GM23248 (cell line): ENCODE measurements around the gene INAFM2. TPM values are rescaled to one million over a fixed set of nuclear protein-coding genes. Genes with fewer than 3 reads are reported as not detected.
A peak's percentile ranks its signal among the peaks of the same experiment; 100 is the strongest.

Experiments
- DNase-seq: peaks from one replicate; pipeline ENCODE4 v3.0.0-alpha.2; 2015
- H2AFZ ChIP-seq: fragments of 200-600 bp; sonication (generic); 2 replicates; pipeline ENCODE4 v1.6.1; 2016; ENCODE audit warnings: antibody characterized with exemption
- H3F3A ChIP-seq: fragments of 200-600 bp; sonication (generic); 2 replicates; pipeline ENCODE4 v1.6.1; 2016; ENCODE audit warnings: mild to moderate bottlenecking, antibody characterized with exemption, mixed run types; ENCODE audit not compliant: insufficient read depth
- H3K27ac ChIP-seq: fragments of 200-600 bp; sonication (generic); 2 replicates; pipeline ENCODE4 v1.5.1; 2016; ENCODE audit warnings: mild to moderate bottlenecking
- H3K27me3 ChIP-seq: fragments of 200-600 bp; sonication (generic); replicated peaks from 2 replicates; pipeline ENCODE4 v1.6.1; 2016; ENCODE audit warnings: mild to moderate bottlenecking; ENCODE audit not compliant: insufficient read depth
- H3K36me3 ChIP-seq: fragments of 200-600 bp; sonication (generic); 2 replicates; pipeline ENCODE4 v1.6.1; 2016; ENCODE audit warnings: low read depth, mild to moderate bottlenecking
- H3K4me1 ChIP-seq: fragments of 200-600 bp; sonication (generic); 2 replicates; pipeline ENCODE4 v1.6.1; 2016; ENCODE audit warnings: mild to moderate bottlenecking; ENCODE audit not compliant: insufficient read depth
- H3K4me2 ChIP-seq: fragments of 200-600 bp; sonication (generic); one replicate; pipeline ENCODE4 v1.6.1; 2016; ENCODE audit warnings: mild to moderate bottlenecking; ENCODE audit not compliant: unreplicated experiment
- H3K4me3 ChIP-seq: fragments of 200-600 bp; sonication (generic); 2 replicates; pipeline ENCODE4 v1.5.1; 2016; ENCODE audit warnings: mild to moderate bottlenecking
- H3K79me2 ChIP-seq: fragments of 200-600 bp; sonication (generic); 2 replicates; pipeline ENCODE4 v1.6.1; 2016; ENCODE audit warnings: mild to moderate bottlenecking; ENCODE audit not compliant: insufficient read depth
- H3K9ac ChIP-seq: fragments of 200-600 bp; sonication (generic); 2 replicates; pipeline ENCODE4 v1.6.1; 2016; ENCODE audit warnings: mild to moderate bottlenecking
- H3K9me2 ChIP-seq: fragments of 200-600 bp; sonication (generic); 2 replicates; pipeline ENCODE4 v1.6.1; 2016; ENCODE audit warnings: mixed run types, mild to moderate bottlenecking, moderate library complexity; ENCODE audit not compliant: insufficient read depth
- H3K9me3 ChIP-seq: fragments of 200-600 bp; sonication (generic); one replicate; pipeline ENCODE4 v1.6.1; 2017; ENCODE audit warnings: low read depth
- H4K20me1 ChIP-seq: fragments of 200-600 bp; sonication (generic); 2 replicates; pipeline ENCODE4 v1.6.0; 2016; ENCODE audit not compliant: insufficient read depth
- EZH2 ChIP-seq: fragments of 200-600 bp; sonication (generic); IDR thresholded peaks from 2 replicates; pipeline ENCODE4 v1.6.1; 2018; ENCODE audit warnings: antibody characterized with exemption, mild to moderate bottlenecking; ENCODE audit not compliant: insufficient read depth, poor library complexity, severe bottlenecking
- EZH2phosphoT487 ChIP-seq: fragments of 200-600 bp; sonication (generic); IDR thresholded peaks from 2 replicates; pipeline ENCODE4 v1.6.1; 2018; ENCODE audit warnings: antibody characterized with exemption, moderate library complexity, mild to moderate bottlenecking, low read depth; ENCODE audit not compliant: insufficient read depth
- WGBS, 2 experiments: methylation state at CpG; one replicate each; pipeline ENCODE4 v1.1.6; 2015 to 2017; ENCODE audit warnings: low lambda C conversion rate in 2 of 2, low coverage in 1 of 2; ENCODE audit errors: missing lambda C conversion rate in 2 of 2; 5-methylcytosine and 5-hydroxymethylcytosine counted together
- in situ Hi-C: fragments of 300-500 bp; cut with MboI; formaldehyde crosslinking; loops from 2 replicates; pipeline ENCODE4 v1.15.0; 2020
- polyA plus RNA-seq: library from polyadenylated mRNA; unstranded; fragments of >200 nt; fragmentation: Nextera tagmentation; extraction: Ambion mirVana; gene quantifications from 2 replicates; pipeline ENCODE4 v1.2.1, GENCODE V29; 2016
- total RNA-seq: library from RNA; depleted of rRNA; stranded (reverse); fragments of >200 nt; shearing (Covaris generic); gene quantifications from 2 replicates; pipeline ENCODE4 v1.2.3, GENCODE V29; 2014

The INAFM2 gene
- total and polyA plus RNA-seq, 2 experiments from 2014 or later, result 4.5 to 16.6 TPM

GRCh38 chr15:40289140-40289775, 34.2 kb upstream of the INAFM2 start:
- in situ Hi-C loops, result no loop called here
- H3K36me3 ChIP-seq, result no peaks in the 10 kb centered on the region
- no peak for DNase-seq

GRCh38 chr15:40290545-40290917, 33.0 kb upstream of the INAFM2 start:
- H3K4me2 ChIP-seq, result no peak overlapping the region
- no peak overlapping the region for H3K4me3 ChIP-seq
- no peak overlapping the region for H2AFZ ChIP-seq
- 35 to 50% methylated on average over 11 to 12 of the region's 12 CpGs for WGBS, 2 experiments
- no peaks in the 10 kb centered on the region for H3K36me3 ChIP-seq
- no peak for DNase-seq
- H3K27me3 ChIP-seq, result peaks cover 16% of the 10 kb centered on the region; the same call in 1 of the 2 replicates
- no peak for TF ChIP-seq EZH2
- no peak for TF ChIP-seq EZH2phosphoT487
- no peaks in the 10 kb centered on the region for H4K20me1 ChIP-seq
- H3K9me2 ChIP-seq, result no peaks in the 10 kb centered on the region
- H3K79me2 ChIP-seq, result no peaks in the 10 kb centered on the region
- H3K4me1 ChIP-seq, result peaks cover 9% of the 10 kb centered on the region
- peaks cover 3% of the 10 kb centered on the region; the same call in 1 of the 2 replicates for H3F3A ChIP-seq
- in situ Hi-C loops, result no loop called here
- no peak overlapping the region for H3K27ac ChIP-seq
- H3K9me3 ChIP-seq, result no peaks in the 10 kb centered on the region
- H3K9ac ChIP-seq, result no peak overlapping the region

More at GRCh38 chr15:40289140-40289775, 34.2 kb upstream of the INAFM2 start:
- peaks cover 11% of the 10 kb centered on the region; the same call in 1 of the 2 replicates for H3F3A ChIP-seq
- no peak for TF ChIP-seq EZH2phosphoT487
- H3K79me2 ChIP-seq, result no peaks in the 10 kb centered on the region
- no peak overlapping the region for H3K9ac ChIP-seq
- H3K27me3 ChIP-seq, result peaks cover 10% of the 10 kb centered on the region; the same call in 1 of the 2 replicates
- H3K9me3 ChIP-seq, result no peaks in the 10 kb centered on the region
- H3K27ac ChIP-seq, result no peak overlapping the region
- peaks cover 17% of the 10 kb centered on the region for H3K4me1 ChIP-seq
- no peak overlapping the region for H3K4me3 ChIP-seq
- WGBS, 2 experiments, result 52% methylated on average over 6 of the region's 6 CpGs
- H4K20me1 ChIP-seq, result no peaks in the 10 kb centered on the region
- no peak overlapping the region for H3K4me2 ChIP-seq
- no peaks in the 10 kb centered on the region for H3K9me2 ChIP-seq
- no peak overlapping the region for H2AFZ ChIP-seq

GRCh38 chr15:40290918-40291574, 32.4 kb upstream of the INAFM2 start:
- Histone ChIP-seq H3K79me2 (no peaks in the 10 kb centered on the region), H2AFZ (peak overlapping the region; percentile 81), H3K9me2 (no peaks in the 10 kb centered on the region), H3K4me3 (peak overlapping the region; percentile 56), H4K20me1 (no peaks in the 10 kb centered on the region), H3K27me3 (peaks cover 21% of the 10 kb centered on the region; the same call in 1 of the 2 replicates), H3K36me3 (no peaks in the 10 kb centered on the region), H3F3A (no peaks in the 10 kb centered on the region), H3K27ac (no peak overlapping the region), H3K4me2 (peak overlapping the region; percentile 79), H3K4me1 (peaks cover 4% of the 10 kb centered on the region; the same call in 1 of the 2 replicates), H3K9me3 (no peaks in the 10 kb centered on the region), H3K9ac (peak overlapping the region; percentile 17; the same call in 1 of the 2 replicates)
- 2 to 3% methylated on average over 35 to 60 of the region's 68 CpGs for WGBS, 2 experiments
- in situ Hi-C loops, result no loop called here
- TF ChIP-seq EZH2, result no peak
- no peak for TF ChIP-seq EZH2phosphoT487
- peak; percentile 85 for DNase-seq

GRCh38 chr15:40292246-40292645, 31.2 kb upstream of the INAFM2 start:
- H4K20me1 ChIP-seq, result no peaks in the 10 kb centered on the region
- H3K4me2 ChIP-seq, result no peak overlapping the region
- 79 to 82% methylated on average over 3 of the region's 3 CpGs for WGBS, 2 experiments
- in situ Hi-C loops, result no loop called here
- H3K9me3 ChIP-seq, result no peaks in the 10 kb centered on the region
- no peak overlapping the region for H3K9ac ChIP-seq
- H3K27ac ChIP-seq, result no peak overlapping the region
- no peak overlapping the region for H3K4me3 ChIP-seq
- no peak overlapping the region for H2AFZ ChIP-seq
- H3F3A ChIP-seq, result no peaks in the 10 kb centered on the region
- no peaks in the 10 kb centered on the region for H3K36me3 ChIP-seq
- peaks cover 27% of the 10 kb centered on the region; the same call in 1 of the 2 replicates for H3K27me3 ChIP-seq
- TF ChIP-seq EZH2 (no peak), EZH2phosphoT487 (no peak)
- no peak for DNase-seq
- H3K4me1 ChIP-seq, result no peaks in the 10 kb centered on the region
- no peaks in the 10 kb centered on the region for H3K9me2 ChIP-seq
- no peaks in the 10 kb centered on the region for H3K79me2 ChIP-seq
